HT-29 (cell line): Measurements from ENCODE around the gene CA7. TPM values are rescaled to one million over a fixed set of nuclear protein-coding genes. Genes with fewer than 3 reads are reported as not detected.

ENCODE experiments used
- DNase-seq: peaks from one replicate; pipeline ENCODE4 v3.0.0-alpha.2; 2015; ENCODE audit warnings: low spot score
- total RNA-seq: library from RNA; depleted of rRNA; stranded (reverse); fragments of >200 nt; shearing (Covaris generic); gene quantifications from 2 replicates; pipeline ENCODE4 v1.2.3, GENCODE V29; 2014

Gene CA7
- total RNA-seq, 1 experiment from 2014 or later, result not detected

- DNase-seq, result peak; percentile 87
These were observed 28.9 kb downstream of the CA7 start for GRCh38 chr16:66872943-66873684.

- no peak for DNase-seq
These were observed 29.5 kb downstream of the CA7 start for GRCh38 chr16:66873685-66874055.

- DNase-seq, result no peak
These were observed 30.0 kb downstream of the CA7 start for GRCh38 chr16:66874079-66874775.

- no peak for DNase-seq
These were observed 33.9 kb downstream of the CA7 start for GRCh38 chr16:66878067-66878466.

GRCh38 chr16:66880288-66881013 is 36.2 kb downstream of the CA7 start, which contains the start of gene PDP2:
TSS of gene PDP2 (plus strand) at chr16:66880515. CDS start at chr16:66884285, 3,770 bp downstream.
- DNase-seq, result peak; percentile 92

GRCh38 chr16:66881014-66881417 is 36.8 kb downstream of the CA7 start:
- DNase-seq, result no peak

- no peak for DNase-seq
These were observed 37.3 kb downstream of the CA7 start for GRCh38 chr16:66881560-66881959.

- no peak for DNase-seq
These were observed 37.8 kb downstream of the CA7 start for GRCh38 chr16:66881964-66882508.

GRCh38 chr16:66882702-66883101 is 38.5 kb downstream of the CA7 start:
- no peak for DNase-seq

- no peak for DNase-seq
These were observed 41.3 kb downstream of the CA7 start for GRCh38 chr16:66885491-66885890.

GRCh38 chr16:66886321-66886720 is 42.1 kb downstream of the CA7 start:
- no peak for DNase-seq

GRCh38 chr16:66886914-66887313 is 42.7 kb downstream of the CA7 start:
- DNase-seq, result no peak

- DNase-seq, result no peak
These were observed 44.7 kb downstream of the CA7 start for GRCh38 chr16:66888647-66889615.

- DNase-seq, result no peak
These were observed 45.4 kb downstream of the CA7 start for GRCh38 chr16:66889622-66890021.

- DNase-seq, result no peak
These were observed 46.6 kb downstream of the CA7 start for GRCh38 chr16:66890799-66891198.

- DNase-seq, result no peak
These were observed 47.1 kb downstream of the CA7 start for GRCh38 chr16:66891360-66891759.

- DNase-seq, result no peak
These were observed 47.6 kb downstream of the CA7 start for GRCh38 chr16:66891797-66892196.

- DNase-seq, result no peak
These were observed 49.8 kb downstream of the CA7 start for GRCh38 chr16:66894055-66894454.

GRCh38 chr16:66894948-66895688 is 50.9 kb downstream of the CA7 start:
- peak; percentile 91 for DNase-seq

- no peak for DNase-seq
These were observed 51.4 kb downstream of the CA7 start for GRCh38 chr16:66895689-66895979.
